GM21737 (cell line): ENCODE measurements around the gene SYT3.
"Not testable (repeated sequence)": the region's sequence is repeated elsewhere in the genome, so short reads cannot be mapped to it uniquely, and the experiment has no call there.

Source experiments
- ATAC-seq: cut with Tn5 transposase; IDR thresholded peaks from one replicate; pipeline ENCODE4 v1.9.1; 2021; ENCODE audit warnings: mild to moderate bottlenecking, moderate library complexity; ENCODE audit not compliant: unreplicated experiment

Gene SYT3

GRCh38 chr19:50604264-50605073 lies 35.2 kb downstream of the SYT3 start:
- not testable (repeated sequence) for ATAC-seq

- ATAC-seq: no peak
Measured at GRCh38 chr19:50602935-50603334, 36.7 kb downstream of the SYT3 start.

GRCh38 chr19:50602496-50602895 lies 37.2 kb downstream of the SYT3 start:
- no peak for ATAC-seq

- ATAC-seq: no peak
Measured at GRCh38 chr19:50602089-50602422, 37.6 kb downstream of the SYT3 start.

GRCh38 chr19:50601407-50602088 lies 38.1 kb downstream of the SYT3 start:
- ATAC-seq: no peak

- ATAC-seq: no peak
Measured at GRCh38 chr19:50599427-50599826, 40.3 kb downstream of the SYT3 start.

- ATAC-seq: no peak
Measured at GRCh38 chr19:50590191-50590590, 49.5 kb downstream of the SYT3 start.

- ATAC-seq: not testable (repeated sequence)
Measured at GRCh38 chr19:50581795-50582660, 57.7 kb downstream of the SYT3 start.

- ATAC-seq: no peak
Measured at GRCh38 chr19:50580970-50581634, 58.6 kb downstream of the SYT3 start.

- no peak for ATAC-seq
Measured at GRCh38 chr19:50580240-50580639, 59.4 kb downstream of the SYT3 start.

GRCh38 chr19:50576769-50577168 lies 62.9 kb downstream of the SYT3 start:
- ATAC-seq: not testable (repeated sequence)

GRCh38 chr19:50573741-50574461 lies 65.8 kb downstream of the SYT3 start:
- no peak for ATAC-seq
